Measurements from ENCODE around the gene CBLN1. TPM values are rescaled to one million over a fixed set of nuclear protein-coding genes. Genes with fewer than 3 reads are reported as not detected.

Gene CBLN1
- under 1 TPM in 2 of 6 donors, not detected in 4; 0.10 to 0.49 TPM for total RNA-seq

DNA sequence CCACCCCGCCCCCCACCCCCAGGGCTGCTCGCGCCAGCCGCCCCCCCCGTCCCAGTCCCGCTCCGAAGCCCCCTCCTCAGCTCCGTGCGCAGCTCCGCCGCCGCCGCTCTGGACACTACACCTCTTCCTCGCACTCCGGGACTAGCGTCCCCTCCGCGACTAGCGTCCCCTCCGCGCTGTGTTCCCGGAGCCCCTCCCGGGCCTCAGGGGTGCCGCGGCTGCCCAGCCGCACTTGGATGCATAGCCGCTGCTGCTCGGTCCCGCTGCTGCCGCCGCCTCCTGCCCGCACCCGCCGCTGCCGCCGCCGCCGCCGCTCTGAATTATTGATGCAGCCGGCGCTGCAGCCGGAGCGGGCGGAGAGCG is at the start of gene CBLN1:
TSS of gene CBLN1 (minus strand) at position 359 of the 363 bp plus-strand sequence. CDS start 373 bp downstream, outside the sequence.
- ATAC-seq (ENCODE audit: low FRiP score in 2 of 2) (no peak), DNase-seq (no peak)
- H3K4me3 ChIP-seq: peak within 1 kb of the TSS; percentile 1 to 56 (median 50)
- H3K9me3 ChIP-seq: no peaks in the 10 kb centered on the region
- H3K27me3 ChIP-seq: peaks cover 0 to 69% (median 38%) of the 10 kb centered on the region in 4 donors
- H3K4me1 ChIP-seq: peaks cover 15 to 63% (median 19%) of the 10 kb centered on the region in 4 donors
- no peaks in the 10 kb centered on the region for H3K36me3 ChIP-seq
- WGBS, 2 donors: 0% methylated on average over 14 of the region's 45 CpGs; no CpG with 5 or more reads in 1 of the 2 donors
- H3K27ac ChIP-seq: peak within 1 kb of the TSS in 1 of 4 donors; percentile 44
- TF ChIP-seq POLR2AphosphoS5 (IDR thresholded peaks at IDR 0.05): no peak
- TF ChIP-seq, protein P1, sequence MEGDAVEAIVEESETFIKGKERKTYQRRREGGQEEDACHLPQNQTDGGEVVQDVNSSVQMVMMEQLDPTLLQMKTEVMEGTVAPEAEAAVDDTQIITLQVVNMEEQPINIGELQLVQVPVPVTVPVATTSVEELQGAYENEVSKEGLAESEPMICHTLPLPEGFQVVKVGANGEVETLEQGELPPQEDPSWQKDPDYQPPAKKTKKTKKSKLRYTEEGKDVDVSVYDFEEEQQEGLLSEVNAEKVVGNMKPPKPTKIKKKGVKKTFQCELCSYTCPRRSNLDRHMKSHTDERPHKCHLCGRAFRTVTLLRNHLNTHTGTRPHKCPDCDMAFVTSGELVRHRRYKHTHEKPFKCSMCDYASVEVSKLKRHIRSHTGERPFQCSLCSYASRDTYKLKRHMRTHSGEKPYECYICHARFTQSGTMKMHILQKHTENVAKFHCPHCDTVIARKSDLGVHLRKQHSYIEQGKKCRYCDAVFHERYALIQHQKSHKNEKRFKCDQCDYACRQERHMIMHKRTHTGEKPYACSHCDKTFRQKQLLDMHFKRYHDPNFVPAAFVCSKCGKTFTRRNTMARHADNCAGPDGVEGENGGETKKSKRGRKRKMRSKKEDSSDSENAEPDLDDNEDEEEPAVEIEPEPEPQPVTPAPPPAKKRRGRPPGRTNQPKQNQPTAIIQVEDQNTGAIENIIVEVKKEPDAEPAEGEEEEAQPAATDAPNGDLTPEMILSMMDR (IDR thresholded peaks at IDR 0.05): no peak
- no peak for TF ChIP-seq EP300 (IDR thresholded peaks at IDR 0.05)
- TF ChIP-seq POLR2A (IDR thresholded peaks at IDR 0.05): no peak

- WGBS, 2 donors: 55 to 66% methylated on average over 6 to 9 of the region's 9 CpGs
- DNase-seq (no peak), ATAC-seq (ENCODE audit: low FRiP score in 2 of 2) (no peak)
- Histone ChIP-seq H3K27me3 (no peaks in the 10 kb centered on the region), H3K4me1 (no peaks in the 10 kb centered on the region), H3K4me3 (no peak overlapping the region), H3K9me3 (no peaks in the 10 kb centered on the region), H3K36me3 (no peaks in the 10 kb centered on the region), H3K27ac (no peak overlapping the region)
- TF ChIP-seq POLR2A (IDR thresholded peaks at IDR 0.05) (no peak), POLR2AphosphoS5 (IDR thresholded peaks at IDR 0.05) (no peak), EP300 (IDR thresholded peaks at IDR 0.05) (no peak)
These were observed 49.0 kb upstream of the CBLN1 start for GRCh38 chr16:49330562-49331201.

DNA sequence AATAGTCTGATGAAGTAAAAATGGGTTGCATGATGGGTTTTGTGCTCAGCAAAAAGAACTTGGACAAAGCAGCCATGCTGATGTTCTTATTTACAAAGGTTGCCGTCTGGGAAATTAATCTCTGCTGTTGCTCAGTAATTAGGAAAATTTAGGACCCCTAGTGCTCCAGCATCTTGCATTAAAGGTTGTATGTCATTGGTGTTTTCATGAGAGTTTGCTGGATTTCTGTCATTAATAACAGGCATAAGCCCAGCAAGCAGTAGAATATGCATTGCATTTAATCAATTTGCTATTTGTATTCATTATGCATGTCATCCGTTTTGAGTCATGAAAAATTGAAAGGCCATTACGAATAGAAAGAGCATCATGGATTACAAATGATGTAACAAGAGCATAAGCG is 46.7 kb upstream of the CBLN1 start:
- no peaks in the 10 kb centered on the region for H3K36me3 ChIP-seq
- no peak for ATAC-seq (ENCODE audit: low FRiP score in 2 of 2)
- no peaks in the 10 kb centered on the region for H3K27me3 ChIP-seq
- H3K4me3 ChIP-seq: no peak overlapping the region
- no peaks in the 10 kb centered on the region for H3K4me1 ChIP-seq
- H3K27ac ChIP-seq: no peak overlapping the region
- 80 to 89% methylated on average over 4 of the region's 4 CpGs for WGBS, 2 donors
- DNase-seq: no peak
- TF ChIP-seq POLR2AphosphoS5 (IDR thresholded peaks at IDR 0.05) (no peak), POLR2A (IDR thresholded peaks at IDR 0.05) (no peak), EP300 (IDR thresholded peaks at IDR 0.05) (no peak)
- TF ChIP-seq, protein P1 (IDR thresholded peaks at IDR 0.05): no peak
- H3K9me3 ChIP-seq: no peaks in the 10 kb centered on the region

GRCh38 chr16:49327466-49327865 is 45.8 kb upstream of the CBLN1 start:
- Histone ChIP-seq H3K27ac (no peak overlapping the region), H3K4me3 (no peak overlapping the region), H3K36me3 (no peaks in the 10 kb centered on the region), H3K9me3 (no peaks in the 10 kb centered on the region), H3K4me1 (no peaks in the 10 kb centered on the region), H3K27me3 (no peaks in the 10 kb centered on the region)
- DNase-seq: no peak
- TF ChIP-seq, protein P1 (IDR thresholded peaks at IDR 0.05): no peak
- TF ChIP-seq POLR2AphosphoS5 (IDR thresholded peaks at IDR 0.05): no peak
- TF ChIP-seq EP300 (IDR thresholded peaks at IDR 0.05): no peak
- no peak for TF ChIP-seq POLR2A (IDR thresholded peaks at IDR 0.05)
- WGBS, 2 donors: 67 to 91% methylated on average over 3 to 4 of the region's 4 CpGs
- ATAC-seq (ENCODE audit: low FRiP score in 2 of 2): no peak

DNA sequence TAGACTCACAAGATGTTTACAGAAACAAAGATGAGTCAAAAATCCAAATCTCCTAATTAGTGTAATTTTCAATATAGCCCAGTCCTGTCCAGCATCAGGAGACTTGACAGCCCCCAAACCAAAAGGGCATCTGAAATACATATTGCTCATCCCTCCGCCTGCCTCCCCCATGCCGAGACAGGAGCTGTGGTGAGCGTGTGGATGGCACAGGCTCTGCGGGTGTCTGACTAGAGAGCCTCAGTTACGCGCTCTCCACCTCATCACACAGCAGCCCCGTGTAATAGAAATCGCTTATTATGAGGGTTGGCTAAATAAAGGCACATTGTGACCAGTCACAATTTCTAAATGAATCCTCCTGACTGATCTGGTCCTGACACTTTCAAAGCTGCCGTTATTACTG is 43.1 kb upstream of the CBLN1 start:
- Histone ChIP-seq H3K36me3 (no peaks in the 10 kb centered on the region), H3K4me3 (no peak overlapping the region), H3K27me3 (no peaks in the 10 kb centered on the region), H3K9me3 (peaks cover 0 to 3% (median 0%) of the 10 kb centered on the region in 4 donors), H3K4me1 (no peaks in the 10 kb centered on the region), H3K27ac (no peak overlapping the region)
- DNase-seq (no peak), ATAC-seq (ENCODE audit: low FRiP score in 2 of 2) (no peak)
- TF ChIP-seq EP300 (IDR thresholded peaks at IDR 0.05) (no peak), POLR2A (IDR thresholded peaks at IDR 0.05) (no peak), POLR2AphosphoS5 (IDR thresholded peaks at IDR 0.05) (no peak)
- TF ChIP-seq, protein P1 (IDR thresholded peaks at IDR 0.05): no peak
- WGBS, 2 donors: 94 to 96% methylated on average over 9 of the region's 9 CpGs
